GM13977 (cell line): ENCODE data around the gene SYT7.

Experiments used
- DNase-seq: peaks from one replicate; pipeline ENCODE4 v3.0.0; 2012; ENCODE audit warnings: low spot score
- CTCF ChIP-seq: IDR thresholded peaks from 2 replicates; pipeline ENCODE4 v1.5.1; 2012; ENCODE audit warnings: mild to moderate bottlenecking, control low read depth; ENCODE audit not compliant: insufficient read depth; ENCODE audit errors: extremely low read depth, missing control alignments
- in situ Hi-C: fragments of 300-500 bp; cut with MboI; formaldehyde crosslinking; loops from one replicate; pipeline ENCODE4 v1.12.0; 2022; ENCODE audit warnings: low sequenced_read_pairs, low pct_unique_long_range_greater_than_20kb, mixed read lengths, inconsistent platforms; ENCODE audit not compliant: unreplicated experiment

SYT7 gene

GRCh38 chr11:61529537-61530225 is 51.2 kb downstream of the SYT7 start:
- no peak for DNase-seq
- in situ Hi-C loops = no loop called here
- no peak for TF ChIP-seq CTCF

- in situ Hi-C loops = no loop called here
- DNase-seq = no peak
- no peak for TF ChIP-seq CTCF
These were observed 52.8 kb downstream of the SYT7 start for GRCh38 chr11:61528114-61528513.

GRCh38 chr11:61526956-61527731 is 53.7 kb downstream of the SYT7 start:
- in situ Hi-C loops = no loop called here
- no peak for TF ChIP-seq CTCF

GRCh38 chr11:61526229-61526628 is 54.6 kb downstream of the SYT7 start:
- no peak for DNase-seq
- TF ChIP-seq CTCF = no peak
- in situ Hi-C loops = no loop called here

More at GRCh38 chr11:61526956-61527731, 53.7 kb downstream of the SYT7 start:
- DNase-seq = no peak

- DNase-seq = no peak
- TF ChIP-seq CTCF = no peak
- in situ Hi-C loops = no loop called here
These were observed 55.8 kb downstream of the SYT7 start for GRCh38 chr11:61524963-61525587.

GRCh38 chr11:61524446-61524845 is 56.4 kb downstream of the SYT7 start:
- TF ChIP-seq CTCF = no peak
- in situ Hi-C loops = no loop called here
- no peak for DNase-seq
